KMS-11 (cell line): Measurements from ENCODE around the gene FGF11.

ENCODE experiments used
- H2AFZ ChIP-seq: fragments of 200-600 bp; sonication (generic); 2 replicates; pipeline ENCODE4 v1.6.1; 2016; ENCODE audit warnings: antibody characterized with exemption, mixed run types, low read depth
- H3K27ac ChIP-seq: fragments of 200-600 bp; sonication (generic); 2 replicates; pipeline ENCODE4 v1.6.1; 2016; ENCODE audit warnings: mild to moderate bottlenecking, mixed run types
- H3K27me3 ChIP-seq: fragments of 200-600 bp; sonication (generic); 2 replicates; pipeline ENCODE4 v1.6.1; 2017; ENCODE audit warnings: mild to moderate bottlenecking, low read depth, mixed run types, moderate library complexity; ENCODE audit not compliant: insufficient read depth
- H3K36me3 ChIP-seq: fragments of 200-600 bp; sonication (generic); 2 replicates; pipeline ENCODE4 v1.6.1; 2017; ENCODE audit warnings: mild to moderate bottlenecking, mixed run types; ENCODE audit not compliant: insufficient read depth
- H3K4me1 ChIP-seq: fragments of 200-600 bp; sonication (generic); 2 replicates; pipeline ENCODE4 v1.6.1; 2016; ENCODE audit warnings: mild to moderate bottlenecking, low read depth, mixed run types; ENCODE audit not compliant: poor library complexity, severe bottlenecking
- H3K4me2 ChIP-seq: fragments of 200-600 bp; sonication (generic); 2 replicates; pipeline ENCODE4 v1.7.0; 2016; ENCODE audit warnings: mild to moderate bottlenecking, mixed run types
- H3K4me3 ChIP-seq: fragments of 200-600 bp; sonication (generic); IDR thresholded peaks from 2 replicates; pipeline ENCODE4 v1.6.1; 2017; ENCODE audit warnings: low read depth, low read length, mixed read lengths; ENCODE audit not compliant: insufficient read depth
- H3K79me2 ChIP-seq: fragments of 200-600 bp; sonication (generic); 2 replicates; pipeline ENCODE4 v1.6.1; 2016; ENCODE audit warnings: low read depth, mixed run types; ENCODE audit not compliant: insufficient read depth
- H3K9ac ChIP-seq: fragments of 200-600 bp; sonication (generic); 2 replicates; pipeline ENCODE4 v1.6.1; 2016; ENCODE audit warnings: mild to moderate bottlenecking, mixed run types
- H4K20me1 ChIP-seq: fragments of 200-600 bp; sonication (generic); 2 replicates; pipeline ENCODE4 v1.6.1; 2016; ENCODE audit warnings: mild to moderate bottlenecking, mixed run types; ENCODE audit not compliant: insufficient read depth
- CTCF ChIP-seq: fragments of 200-600 bp; sonication (generic); conservative IDR thresholded peaks from 2 replicates; pipeline ENCODE4 v1.6.1; 2017; ENCODE audit warnings: low read depth, mild to moderate bottlenecking, antibody characterized with exemption, low read length, moderate library complexity, mixed read lengths

Gene FGF11

GRCh38 chr17:7405350-7406234 lies 33.7 kb upstream of the FGF11 start:
- Histone ChIP-seq H3K79me2 (no peaks in the 10 kb centered on the region), H3K4me3 (no peak overlapping the region), H2AFZ (no peak overlapping the region), H3K9ac (no peak overlapping the region), H3K4me1 (no peaks in the 10 kb centered on the region), H4K20me1 (no peaks in the 10 kb centered on the region), H3K36me3 (no peaks in the 10 kb centered on the region), H3K27me3 (no peaks in the 10 kb centered on the region), H3K4me2 (no peak overlapping the region), H3K27ac (no peak overlapping the region)
- TF ChIP-seq CTCF: no peak

GRCh38 chr17:7406235-7406825 lies 33.0 kb upstream of the FGF11 start:
- no peak overlapping the region for H3K27ac ChIP-seq
- no peaks in the 10 kb centered on the region for H4K20me1 ChIP-seq
- no peak overlapping the region for H3K9ac ChIP-seq
- no peaks in the 10 kb centered on the region for H3K79me2 ChIP-seq
- no peak overlapping the region for H2AFZ ChIP-seq
- no peak overlapping the region for H3K4me2 ChIP-seq
- no peaks in the 10 kb centered on the region for H3K4me1 ChIP-seq
- H3K4me3 ChIP-seq: no peak overlapping the region
- H3K36me3 ChIP-seq: no peaks in the 10 kb centered on the region
- H3K27me3 ChIP-seq: no peaks in the 10 kb centered on the region
- TF ChIP-seq CTCF: no peak

- no peak for TF ChIP-seq CTCF
- no peaks in the 10 kb centered on the region for H4K20me1 ChIP-seq
- H3K79me2 ChIP-seq: no peaks in the 10 kb centered on the region
- no peaks in the 10 kb centered on the region for H3K4me1 ChIP-seq
- H3K27ac ChIP-seq: no peak overlapping the region
- no peak overlapping the region for H3K9ac ChIP-seq
- no peaks in the 10 kb centered on the region for H3K36me3 ChIP-seq
- H3K4me2 ChIP-seq: no peak overlapping the region
- H2AFZ ChIP-seq: no peak overlapping the region
- no peak overlapping the region for H3K4me3 ChIP-seq
- H3K27me3 ChIP-seq: no peaks in the 10 kb centered on the region
Observed at GRCh38 chr17:7407082-7407481, 32.2 kb upstream of the FGF11 start.

- Histone ChIP-seq H3K9ac (no peak within 1 kb of the TSS), H3K4me2 (no peak within 1 kb of the TSS), H2AFZ (no peak within 1 kb of the TSS), H3K4me1 (no peaks in the 10 kb centered on the region), H3K36me3 (no peaks in the 10 kb centered on the region), H3K27me3 (no peaks in the 10 kb centered on the region), H4K20me1 (no peaks in the 10 kb centered on the region), H3K4me3 (no peak within 1 kb of the TSS), H3K79me2 (no peaks in the 10 kb centered on the region), H3K27ac (no peak within 1 kb of the TSS)
- no peak for TF ChIP-seq CTCF
Observed at GRCh38 chr17:7407485-7408251, 31.6 kb upstream of the FGF11 start, which contains the start of gene NLGN2. Gene NLGN2, plus strand, starts transcription at chr17:7407845. Its CDS starts 411 bp downstream, at chr17:7408256.
